Aorta (tissue), 5 donors: ENCODE data around the gene NDUFS4. TPM values are rescaled to one million over a fixed set of nuclear protein-coding genes. Genes with fewer than 3 reads are reported as not detected.
"Not testable (repeated sequence)": the region's sequence is repeated elsewhere in the genome, so short reads cannot be mapped to it uniquely, and the experiment has no call there.

Experiments
- ATAC-seq: fragments of 200-7000 bp; cut with Tn5 transposase; one replicate; pipeline ENCODE4 v1.9.1; 2022; ENCODE audit warnings: moderate library complexity; ENCODE audit not compliant: low FRiP score
- DNase-seq, 2 donors: peaks; one replicate each; pipeline ENCODE4 v3.0.0-alpha.2; 2020
- H3K27ac ChIP-seq, 2 donors: one replicate each; pipeline ENCODE4 v1.5.1; 2013; ENCODE audit warnings: low read length in 2 of 2, mild to moderate bottlenecking in 2 of 2, moderate library complexity in 2 of 2, control low read depth in 1 of 2, inconsistent platforms in 1 of 2, low read depth in 1 of 2
- H3K27me3 ChIP-seq, 2 donors: one replicate each; pipeline ENCODE4 v1.6.1; 2013; ENCODE audit warnings: control low read depth in 1 of 2, low read length in 1 of 2, mild to moderate bottlenecking in 1 of 2, moderate library complexity in 1 of 2; ENCODE audit not compliant: insufficient read depth in 2 of 2, control insufficient read depth in 1 of 2
- H3K36me3 ChIP-seq, 2 donors: one replicate each; pipeline ENCODE4 v1.6.1; 2013; ENCODE audit warnings: control low read depth in 1 of 2, low read length in 1 of 2, mild to moderate bottlenecking in 1 of 2; ENCODE audit not compliant: insufficient read depth in 2 of 2, control insufficient read depth in 1 of 2
- H3K4me1 ChIP-seq, 2 donors: one replicate each; pipeline ENCODE4 v1.6.1; 2013; ENCODE audit warnings: low read length in 2 of 2, control low read depth in 1 of 2, mild to moderate bottlenecking in 1 of 2, moderate library complexity in 1 of 2; ENCODE audit not compliant: insufficient read depth in 2 of 2, control insufficient read depth in 1 of 2
- H3K4me3 ChIP-seq, 2 donors: one replicate each; pipeline ENCODE4 v1.5.1; 2013; ENCODE audit warnings: low read length in 2 of 2, control low read depth in 1 of 2, mild to moderate bottlenecking in 1 of 2
- H3K9me3 ChIP-seq: one replicate; pipeline ENCODE4 v1.6.1; 2013; ENCODE audit warnings: mild to moderate bottlenecking, low read length; ENCODE audit not compliant: control insufficient read depth
- WGBS, 2 donors: extraction: QIAGEN DNeasy Blood & Tissue Kit; methylation state at CpG; one replicate each; pipeline ENCODE4 v1.1.7; 2013; 5-methylcytosine and 5-hydroxymethylcytosine counted together
- intact Hi-C, 2 donors: fragments of 100-400 bp; cut with DNase I; formaldehyde crosslinking; loops; one replicate each; pipeline versions ENCODE4 v1.14.2 to v1.15.0; 2022
- polyA plus RNA-seq, 2 donors: library from polyadenylated mRNA; stranded (reverse); fragments of 200-250 nt; gene quantifications; one replicate each; pipeline ENCODE4 v1.2.3, GENCODE V29; 2013
- total RNA-seq, 2 donors: library from RNA; stranded (reverse); fragmentation: NEBNext Ultra II Directional; extraction: Animal tissue kit (Norgen Biotek cat#: 25700); gene quantifications; one replicate each; pipeline ENCODE4 v1.2.1, GENCODE V29; 2021
- donor health status: healthy with polysubstance abuse.
- donor health status: Bipolar disorder and iron deficiency.
- donor health status: DM: no; HTN: no; CAD: no.
- donor health status: DM: no; HTN: no; CAD: no.
- donor health status: DM: yes; HTN: yes; CAD: no.

NDUFS4 gene
- total and polyA plus RNA-seq, 4 donors, result 56.6 to 120 (median 76.4) TPM

- DNase-seq (no peak), ATAC-seq (no peak)
- Histone ChIP-seq H3K27ac (no peak overlapping the region), H3K27me3 (no peaks in the 10 kb centered on the region), H3K9me3 (no peaks in the 10 kb centered on the region), H3K4me3 (no peak overlapping the region), H3K4me1 (no peaks in the 10 kb centered on the region), H3K36me3 (no peaks in the 10 kb centered on the region)
- intact Hi-C loops, result no loop called here
- 94 to 98% methylated on average over 2 of the region's 2 CpGs for WGBS, 2 donors
Observed at GRCh38 chr5:53649352-53649751, 88.9 kb downstream of the NDUFS4 start.

GRCh38 chr5:53660573-53660972 is 100.1 kb downstream of the NDUFS4 start:
- intact Hi-C loops, H3K9me3 ChIP-seq, DNase-seq, H3K4me3 ChIP-seq, ATAC-seq, H3K4me1 ChIP-seq, H3K27me3 ChIP-seq, H3K27ac ChIP-seq, H3K36me3 ChIP-seq: not testable (repeated sequence)
- 97 to 98% methylated on average over 4 of the region's 4 CpGs for WGBS, 2 donors

GRCh38 chr5:53665313-53665712 is 104.9 kb downstream of the NDUFS4 start:
- H3K9me3 ChIP-seq, ATAC-seq, H3K4me3 ChIP-seq, H3K27me3 ChIP-seq, H3K27ac ChIP-seq, H3K36me3 ChIP-seq, DNase-seq, intact Hi-C loops, H3K4me1 ChIP-seq: not testable (repeated sequence)
- 86 to 98% methylated on average over 9 to 10 of the region's 11 CpGs for WGBS, 2 donors

GRCh38 chr5:53667621-53668020 is 107.2 kb downstream of the NDUFS4 start:
- no peak overlapping the region for H3K27ac ChIP-seq
- ATAC-seq (no peak), DNase-seq (no peak)
- no peaks in the 10 kb centered on the region for H3K9me3 ChIP-seq
- WGBS, 2 donors, result 84 to 89% methylated on average over 2 of the region's 2 CpGs
- no peaks in the 10 kb centered on the region for H3K4me1 ChIP-seq
- intact Hi-C loops, result no loop called here
- no peaks in the 10 kb centered on the region for H3K36me3 ChIP-seq
- H3K4me3 ChIP-seq, result no peak overlapping the region
- no peaks in the 10 kb centered on the region for H3K27me3 ChIP-seq

- no peaks in the 10 kb centered on the region for H3K27me3 ChIP-seq
- no peaks in the 10 kb centered on the region for H3K36me3 ChIP-seq
- DNase-seq, result no peak
- intact Hi-C loops, result no loop called here
- H3K27ac ChIP-seq, result no peak overlapping the region
- no peak overlapping the region for H3K4me3 ChIP-seq
- 59 to 75% methylated on average over 3 of the region's 3 CpGs for WGBS, 2 donors
- no peaks in the 10 kb centered on the region for H3K9me3 ChIP-seq
- ATAC-seq, result no peak
- no peaks in the 10 kb centered on the region for H3K4me1 ChIP-seq
Observed at GRCh38 chr5:53671447-53671846, 111.0 kb downstream of the NDUFS4 start.

GRCh38 chr5:53674121-53674520 is 113.7 kb downstream of the NDUFS4 start:
- DNase-seq, result no peak
- ATAC-seq, result no peak
- intact Hi-C loops, result no loop called here
- WGBS, 2 donors, result 88 to 91% methylated on average over 1 of the region's 1 CpG
- H3K9me3 ChIP-seq, result no peaks in the 10 kb centered on the region
- H3K27ac ChIP-seq, result no peak overlapping the region
- H3K36me3 ChIP-seq, result no peaks in the 10 kb centered on the region
- no peak overlapping the region for H3K4me3 ChIP-seq
- H3K4me1 ChIP-seq, result no peaks in the 10 kb centered on the region
- no peaks in the 10 kb centered on the region for H3K27me3 ChIP-seq

GRCh38 chr5:53677632-53678031 is 117.2 kb downstream of the NDUFS4 start:
- intact Hi-C loops, result no loop called here
- DNase-seq (no peak), ATAC-seq (no peak)
- no peak overlapping the region for H3K4me3 ChIP-seq
- H3K36me3 ChIP-seq, result no peaks in the 10 kb centered on the region
- no peak overlapping the region for H3K27ac ChIP-seq
- 77% methylated on average over 3 of the region's 3 CpGs for whole genome bisulfite sequencing, 2 donors
- H3K9me3 ChIP-seq, result no peaks in the 10 kb centered on the region
- no peaks in the 10 kb centered on the region for H3K4me1 ChIP-seq
- no peaks in the 10 kb centered on the region for H3K27me3 ChIP-seq

GRCh38 chr5:53678981-53679660 is 118.7 kb downstream of the NDUFS4 start:
- DNase-seq, result no peak
- no peak for ATAC-seq
- H3K4me1 ChIP-seq, result no peaks in the 10 kb centered on the region
- intact Hi-C loops, result no loop called here
- WGBS, 2 donors, result 83 to 86% methylated on average over 3 of the region's 3 CpGs
- H3K9me3 ChIP-seq, result no peaks in the 10 kb centered on the region
- no peak overlapping the region for H3K27ac ChIP-seq
- no peaks in the 10 kb centered on the region for H3K27me3 ChIP-seq
- no peaks in the 10 kb centered on the region for H3K36me3 ChIP-seq
- H3K4me3 ChIP-seq, result no peak overlapping the region

GRCh38 chr5:53681079-53681478 is 120.6 kb downstream of the NDUFS4 start:
- DNase-seq, result no peak
- intact Hi-C loops, result no loop called here
- 99 to 100% methylated on average over 1 of the region's 1 CpG for WGBS, 2 donors
- H3K36me3 ChIP-seq, result no peaks in the 10 kb centered on the region
- no peaks in the 10 kb centered on the region for H3K4me1 ChIP-seq
- no peaks in the 10 kb centered on the region for H3K9me3 ChIP-seq
- no peak overlapping the region for H3K4me3 ChIP-seq
- H3K27ac ChIP-seq, result no peak overlapping the region
- H3K27me3 ChIP-seq, result no peaks in the 10 kb centered on the region
- no peak for ATAC-seq
